ENCODE measurements around the gene SORCS3.

The SORCS3 gene

DNA sequence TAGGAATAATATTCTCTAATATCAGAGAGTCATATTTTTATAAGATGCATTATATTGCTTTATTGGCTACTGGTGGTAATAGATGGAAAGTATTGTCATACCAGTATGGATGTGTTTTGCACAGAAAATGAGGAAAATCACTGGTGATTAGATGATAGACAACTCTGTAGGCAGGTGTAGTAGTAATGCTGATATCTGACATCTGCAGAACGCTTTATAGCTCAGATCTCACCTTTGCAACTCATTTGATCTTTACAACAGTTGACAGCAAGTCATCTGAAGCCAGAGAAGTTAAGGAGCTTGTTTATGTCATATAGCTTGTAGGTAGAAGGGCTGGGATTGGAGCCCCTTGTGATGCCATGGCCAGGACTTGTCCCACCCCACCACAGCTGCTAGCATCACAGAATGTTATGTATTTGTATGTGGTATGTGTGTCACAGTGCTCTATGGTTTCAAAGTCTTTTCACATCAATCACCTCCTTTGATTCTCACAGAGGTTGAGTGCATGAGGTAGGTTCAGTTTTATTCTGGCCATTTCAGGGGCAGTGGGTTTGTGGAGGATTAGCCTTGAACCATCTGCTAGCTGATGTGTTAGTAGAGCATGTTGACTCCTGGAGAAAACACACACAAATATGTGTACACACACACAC lies 140.0 kb downstream of the SORCS3 start:
- no peak overlapping the region for H3K4me3 ChIP-seq (ENCODE audit: low read depth, low read length)
- no peak for DNase-seq (ENCODE audit: low read depth)
- TF ChIP-seq, protein P1, sequence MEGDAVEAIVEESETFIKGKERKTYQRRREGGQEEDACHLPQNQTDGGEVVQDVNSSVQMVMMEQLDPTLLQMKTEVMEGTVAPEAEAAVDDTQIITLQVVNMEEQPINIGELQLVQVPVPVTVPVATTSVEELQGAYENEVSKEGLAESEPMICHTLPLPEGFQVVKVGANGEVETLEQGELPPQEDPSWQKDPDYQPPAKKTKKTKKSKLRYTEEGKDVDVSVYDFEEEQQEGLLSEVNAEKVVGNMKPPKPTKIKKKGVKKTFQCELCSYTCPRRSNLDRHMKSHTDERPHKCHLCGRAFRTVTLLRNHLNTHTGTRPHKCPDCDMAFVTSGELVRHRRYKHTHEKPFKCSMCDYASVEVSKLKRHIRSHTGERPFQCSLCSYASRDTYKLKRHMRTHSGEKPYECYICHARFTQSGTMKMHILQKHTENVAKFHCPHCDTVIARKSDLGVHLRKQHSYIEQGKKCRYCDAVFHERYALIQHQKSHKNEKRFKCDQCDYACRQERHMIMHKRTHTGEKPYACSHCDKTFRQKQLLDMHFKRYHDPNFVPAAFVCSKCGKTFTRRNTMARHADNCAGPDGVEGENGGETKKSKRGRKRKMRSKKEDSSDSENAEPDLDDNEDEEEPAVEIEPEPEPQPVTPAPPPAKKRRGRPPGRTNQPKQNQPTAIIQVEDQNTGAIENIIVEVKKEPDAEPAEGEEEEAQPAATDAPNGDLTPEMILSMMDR (IDR thresholded peaks at IDR 0.05; ENCODE audit: low read depth, low read length, missing control alignments) = no peak

DNA sequence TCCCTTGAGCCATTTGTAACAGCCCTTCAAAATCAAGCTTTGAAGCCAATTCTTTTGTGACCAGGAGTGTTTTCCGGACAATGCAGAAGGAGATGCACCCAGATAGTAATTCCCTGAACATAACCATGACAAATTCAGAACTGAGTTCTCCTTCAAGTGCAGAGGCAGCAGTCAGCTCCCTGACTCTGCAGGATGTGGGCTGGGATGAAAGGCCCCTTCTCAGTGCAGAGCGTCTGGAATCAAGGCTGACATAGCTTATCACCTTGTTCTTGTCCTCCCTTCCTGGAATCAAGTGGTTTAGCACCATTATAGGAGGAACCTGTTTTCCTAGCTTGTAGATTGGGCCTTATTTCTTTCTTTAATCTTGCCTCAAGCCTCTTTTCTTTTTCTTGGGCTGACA lies 143.4 kb downstream of the SORCS3 start:
- TF ChIP-seq, protein P1 (IDR thresholded peaks at IDR 0.05; ENCODE audit: low read depth, low read length, missing control alignments) = no peak

DNA sequence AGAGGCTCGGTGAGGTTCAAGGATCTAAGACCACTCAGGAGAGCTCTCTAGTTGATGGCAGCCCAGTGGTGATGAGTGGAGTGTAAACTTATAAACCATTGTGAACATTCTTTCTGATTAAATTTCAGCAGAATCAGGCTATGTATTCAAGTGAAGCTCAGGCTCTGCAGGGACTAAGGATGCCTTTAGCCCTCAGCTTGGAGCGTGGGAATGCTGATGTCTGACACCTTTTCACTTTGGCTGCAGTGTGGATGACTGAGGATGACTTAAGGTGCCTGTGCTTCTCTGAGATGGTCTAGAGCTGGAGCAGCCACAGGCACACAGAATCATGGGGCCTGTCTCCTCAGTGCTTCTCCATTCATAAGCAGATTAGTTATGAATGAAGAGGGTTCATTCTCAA lies 150.4 kb downstream of the SORCS3 start:
- TF ChIP-seq, protein P1 (IDR thresholded peaks at IDR 0.05; ENCODE audit: low read depth, low read length, missing control alignments) = no peak
- H3K4me3 ChIP-seq (ENCODE audit: low read depth, low read length) = no peak overlapping the region
- no peak for DNase-seq (ENCODE audit: low read depth)

More for the DNA sequence above, 143.4 kb downstream of the SORCS3 start:
- no peak for DNase-seq (ENCODE audit: low read depth)
- H3K4me3 ChIP-seq (ENCODE audit: low read depth, low read length) = no peak overlapping the region

DNA sequence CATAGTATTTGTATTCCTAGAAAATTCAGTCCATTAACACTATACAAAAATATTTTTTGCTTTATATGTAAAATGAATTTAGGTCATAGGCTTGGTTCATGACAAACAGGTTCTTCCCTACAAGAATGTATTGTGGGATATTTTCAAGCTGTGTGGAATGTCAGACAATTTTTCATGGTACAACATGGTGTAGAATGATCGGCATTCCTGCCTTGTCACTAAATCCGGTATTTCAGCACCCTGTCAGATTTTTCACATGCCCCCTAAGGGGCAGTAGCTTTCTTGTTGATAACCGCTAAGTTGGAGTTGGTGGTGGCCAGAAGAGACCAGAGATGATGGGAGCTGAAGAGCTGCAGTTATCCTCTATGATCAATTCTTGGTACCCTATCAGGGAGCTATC lies 154.3 kb downstream of the SORCS3 start:
- DNase-seq (ENCODE audit: low read depth) = no peak
- TF ChIP-seq, protein P1 (IDR thresholded peaks at IDR 0.05; ENCODE audit: low read depth, low read length, missing control alignments) = no peak

DNA sequence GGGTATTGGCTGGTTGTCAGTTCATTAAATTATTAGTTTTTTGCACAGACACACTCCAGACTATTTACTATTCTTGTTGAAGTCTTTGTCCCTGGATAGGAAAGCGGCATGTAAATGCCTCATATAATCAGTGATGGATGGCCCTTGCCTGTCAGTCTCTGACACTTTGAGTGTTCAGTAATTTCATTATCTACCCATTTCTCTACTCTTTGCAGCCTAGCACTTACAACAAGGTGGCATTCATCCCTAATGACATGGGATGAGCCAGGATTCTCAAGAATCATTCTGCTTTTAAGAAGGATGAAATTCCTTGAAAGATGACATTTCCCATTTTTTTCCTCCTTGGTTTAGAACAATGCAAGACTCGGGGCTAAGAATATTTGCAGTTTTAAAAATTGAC lies 155.7 kb downstream of the SORCS3 start:
- TF ChIP-seq, protein P1 (IDR thresholded peaks at IDR 0.05; ENCODE audit: low read depth, low read length, missing control alignments) = no peak
- H3K4me3 ChIP-seq (ENCODE audit: low read depth, low read length) = no peak overlapping the region
- no peak for DNase-seq (ENCODE audit: low read depth)

More for the DNA sequence above, 154.3 kb downstream of the SORCS3 start:
- H3K4me3 ChIP-seq (ENCODE audit: low read depth, low read length) = no peak overlapping the region

DNA sequence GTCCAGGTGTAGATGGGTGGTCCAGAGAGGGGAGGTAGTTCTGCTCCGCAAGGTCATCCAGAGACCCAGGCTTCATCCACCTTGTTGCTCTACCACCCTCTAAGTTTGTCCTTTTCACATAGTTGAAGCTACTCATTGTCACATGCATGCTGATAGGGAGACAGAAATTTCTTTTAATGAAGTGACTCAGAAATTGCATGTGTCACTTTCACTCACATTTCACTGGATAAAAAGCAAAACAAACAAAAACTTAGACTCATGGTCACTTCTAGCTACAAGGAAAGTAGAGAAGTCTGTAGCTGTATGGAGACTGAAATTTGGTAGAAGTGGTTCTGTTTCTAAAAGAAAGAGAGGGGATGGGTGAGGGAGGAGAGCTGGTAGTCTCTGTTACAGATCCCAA lies 161.9 kb downstream of the SORCS3 start:
- TF ChIP-seq, protein P1 (IDR thresholded peaks at IDR 0.05; ENCODE audit: low read depth, low read length, missing control alignments) = no peak
- no peak for DNase-seq (ENCODE audit: low read depth)
- H3K4me3 ChIP-seq (ENCODE audit: low read depth, low read length) = no peak overlapping the region

DNA sequence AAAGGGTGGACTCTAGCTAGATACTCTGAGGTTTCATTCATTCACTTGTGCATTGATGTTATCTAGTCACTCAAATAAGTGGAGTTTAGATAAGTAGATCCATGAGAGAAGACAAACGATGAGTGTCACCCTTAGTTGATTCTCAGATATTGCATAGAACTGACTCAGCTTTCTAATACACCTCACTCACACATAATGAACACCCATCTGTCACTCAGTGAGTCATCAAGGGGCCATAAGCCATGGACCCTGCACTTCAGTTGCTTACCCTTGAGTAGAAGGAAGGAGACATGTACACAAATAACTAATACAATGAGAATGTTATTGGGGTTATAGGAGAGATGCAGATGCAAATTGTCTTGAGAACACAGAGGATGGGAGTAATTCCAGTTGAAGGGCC lies 163.8 kb downstream of the SORCS3 start:
- TF ChIP-seq, protein P1 (IDR thresholded peaks at IDR 0.05; ENCODE audit: low read depth, low read length, missing control alignments) = no peak
- H3K4me3 ChIP-seq (ENCODE audit: low read depth, low read length) = no peak overlapping the region
- no peak for DNase-seq (ENCODE audit: low read depth)

All from GM12864 (cell line).